Endothelial cell (in vitro differentiated cells): ENCODE results near the gene TFR2. TPM values are rescaled to one million over a fixed set of nuclear protein-coding genes. Genes with fewer than 3 reads are reported as not detected.

Experiments
- DNase-seq: peaks from one replicate; pipeline ENCODE4 v3.0.0; 2021; ENCODE audit warnings: low spot score
- H3K27ac Mint-ChIP-seq: one replicate; pipeline ENCODE4 v1.8.0; 2021; ENCODE audit warnings: mixed read lengths, inconsistent platforms; ENCODE audit not compliant: unreplicated experiment
- H3K27me3 Mint-ChIP-seq: one replicate; pipeline ENCODE4 v1.8.0; 2021; ENCODE audit warnings: mild to moderate bottlenecking, moderate library complexity, mixed read lengths, inconsistent platforms; ENCODE audit not compliant: unreplicated experiment
- H3K36me3 Mint-ChIP-seq: one replicate; pipeline ENCODE4 v1.8.0; 2021; ENCODE audit warnings: mild to moderate bottlenecking, low read depth, mixed read lengths, inconsistent platforms; ENCODE audit not compliant: unreplicated experiment
- H3K4me1 Mint-ChIP-seq: one replicate; pipeline ENCODE4 v1.8.0; 2021; ENCODE audit warnings: mild to moderate bottlenecking, mixed read lengths, inconsistent platforms; ENCODE audit not compliant: unreplicated experiment
- H3K4me3 Mint-ChIP-seq: one replicate; pipeline ENCODE4 v1.8.0; 2021; ENCODE audit warnings: mild to moderate bottlenecking, mixed read lengths, inconsistent platforms; ENCODE audit not compliant: unreplicated experiment
- H3K9me3 Mint-ChIP-seq: one replicate; pipeline ENCODE4 v1.8.0; 2021; ENCODE audit warnings: mixed read lengths, inconsistent platforms; ENCODE audit not compliant: unreplicated experiment
- total RNA-seq: library from RNA; stranded (reverse); fragmentation: NEBNext Ultra II Directional; extraction: Animal tissue kit (Norgen Biotek cat#: 25700); gene quantifications from one replicate; pipeline ENCODE4 v1.2.1, GENCODE V29; 2021; ENCODE audit not compliant: unreplicated experiment
- TF ChIP-seq, protein P1 (sequence below): fragments of 200-600 bp; sonication (generic); IDR thresholded peaks from one replicate; pipeline ENCODE4 v1.5.0; 2021; ENCODE audit warnings: antibody characterized with exemption; ENCODE audit not compliant: unreplicated experiment

The TFR2 gene
- total RNA-seq, 1 donor from 2014 or later, result 1.0 TPM

- no peak for DNase-seq
- Mint-ChIP-seq H3K27ac (no peak overlapping the region), H3K4me3 (no peak overlapping the region), H3K9me3 (no peaks in the 10 kb centered on the region), H3K27me3 (peaks cover 6% of the 10 kb centered on the region), H3K36me3 (peaks cover 15% of the 10 kb centered on the region), H3K4me1 (peaks cover 6% of the 10 kb centered on the region)
- TF ChIP-seq, protein P1, sequence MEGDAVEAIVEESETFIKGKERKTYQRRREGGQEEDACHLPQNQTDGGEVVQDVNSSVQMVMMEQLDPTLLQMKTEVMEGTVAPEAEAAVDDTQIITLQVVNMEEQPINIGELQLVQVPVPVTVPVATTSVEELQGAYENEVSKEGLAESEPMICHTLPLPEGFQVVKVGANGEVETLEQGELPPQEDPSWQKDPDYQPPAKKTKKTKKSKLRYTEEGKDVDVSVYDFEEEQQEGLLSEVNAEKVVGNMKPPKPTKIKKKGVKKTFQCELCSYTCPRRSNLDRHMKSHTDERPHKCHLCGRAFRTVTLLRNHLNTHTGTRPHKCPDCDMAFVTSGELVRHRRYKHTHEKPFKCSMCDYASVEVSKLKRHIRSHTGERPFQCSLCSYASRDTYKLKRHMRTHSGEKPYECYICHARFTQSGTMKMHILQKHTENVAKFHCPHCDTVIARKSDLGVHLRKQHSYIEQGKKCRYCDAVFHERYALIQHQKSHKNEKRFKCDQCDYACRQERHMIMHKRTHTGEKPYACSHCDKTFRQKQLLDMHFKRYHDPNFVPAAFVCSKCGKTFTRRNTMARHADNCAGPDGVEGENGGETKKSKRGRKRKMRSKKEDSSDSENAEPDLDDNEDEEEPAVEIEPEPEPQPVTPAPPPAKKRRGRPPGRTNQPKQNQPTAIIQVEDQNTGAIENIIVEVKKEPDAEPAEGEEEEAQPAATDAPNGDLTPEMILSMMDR, result no peak
Measured at GRCh38 chr7:100687261-100687660, 45.9 kb upstream of the TFR2 start.

GRCh38 chr7:100686822-100687211, 45.5 kb upstream of the TFR2 start:
- no peak for DNase-seq
- TF ChIP-seq, protein P1, result no peak
- no peak overlapping the region for H3K4me3 Mint-ChIP-seq
- no peak overlapping the region for H3K27ac Mint-ChIP-seq
- peaks cover 6% of the 10 kb centered on the region for H3K27me3 Mint-ChIP-seq
- peaks cover 15% of the 10 kb centered on the region for H3K36me3 Mint-ChIP-seq
- peaks cover 3% of the 10 kb centered on the region for H3K4me1 Mint-ChIP-seq
- no peaks in the 10 kb centered on the region for H3K9me3 Mint-ChIP-seq

- no peak for DNase-seq
- no peak overlapping the region for H3K4me3 Mint-ChIP-seq
Measured at GRCh38 chr7:100686201-100686821, 45.0 kb upstream of the TFR2 start.

GRCh38 chr7:100685631-100686145, 44.3 kb upstream of the TFR2 start:
- Mint-ChIP-seq H3K36me3 (peaks cover 15% of the 10 kb centered on the region), H3K27me3 (peaks cover 6% of the 10 kb centered on the region), H3K9me3 (no peaks in the 10 kb centered on the region), H3K4me3 (no peak overlapping the region), H3K4me1 (no peaks in the 10 kb centered on the region), H3K27ac (no peak overlapping the region)
- TF ChIP-seq, protein P1, result no peak
- DNase-seq, result no peak

More at GRCh38 chr7:100686201-100686821, 45.0 kb upstream of the TFR2 start:
- Mint-ChIP-seq H3K4me1 (no peaks in the 10 kb centered on the region), H3K27ac (no peak overlapping the region), H3K36me3 (peaks cover 15% of the 10 kb centered on the region), H3K9me3 (no peaks in the 10 kb centered on the region), H3K27me3 (peaks cover 6% of the 10 kb centered on the region)
- TF ChIP-seq, protein P1, result no peak

DNA sequence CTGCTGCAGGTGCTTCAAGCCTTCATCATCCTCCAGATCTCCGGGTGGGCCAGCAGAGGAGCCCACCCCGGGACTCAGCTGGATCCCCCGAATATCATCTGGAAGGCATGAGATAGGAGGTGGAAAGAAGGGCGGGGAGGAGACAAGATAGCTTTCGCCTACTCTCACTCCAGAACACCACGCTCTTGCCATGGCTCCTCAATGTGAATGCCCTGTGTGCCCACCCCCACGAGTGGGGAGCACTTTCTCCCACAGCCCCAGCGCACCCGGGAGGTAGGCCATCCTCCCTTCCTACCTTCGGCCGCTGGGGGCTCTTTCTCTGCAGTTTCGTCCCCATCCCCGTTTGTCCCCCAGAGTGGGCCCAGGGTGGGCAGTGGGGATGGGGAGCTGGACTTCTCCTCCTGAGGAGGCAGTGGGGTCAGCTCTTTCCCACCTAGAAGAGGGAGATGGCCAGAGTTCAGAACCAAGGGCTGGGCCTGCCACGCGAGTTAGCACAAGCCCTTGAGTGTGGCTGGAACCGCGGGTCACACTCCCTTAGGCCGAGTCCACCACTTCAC, 43.8 kb upstream of the TFR2 start:
- Mint-ChIP-seq H3K27ac (no peak overlapping the region), H3K4me3 (no peak overlapping the region), H3K4me1 (no peaks in the 10 kb centered on the region), H3K27me3 (peaks cover 6% of the 10 kb centered on the region), H3K9me3 (no peaks in the 10 kb centered on the region), H3K36me3 (peaks cover 19% of the 10 kb centered on the region)
- TF ChIP-seq, protein P1, result no peak
- no peak for DNase-seq
